Parathyroid adenoma (tissue), 2 donors: ENCODE results near the gene CDK11B.

ENCODE experiments used
- H2AFZ ChIP-seq: fragments of 300-600 bp; sonication (generic); one replicate; pipeline ENCODE4 v1.7.0; 2017; ENCODE audit warnings: antibody characterized with exemption, mild to moderate bottlenecking
- H3K27ac ChIP-seq: fragments of 300-600 bp; sonication (generic); one replicate; pipeline ENCODE4 v1.7.0; 2017
- H3K27me3 ChIP-seq: fragments of 300-600 bp; sonication (generic); one replicate; pipeline ENCODE4 v1.7.0; 2017; ENCODE audit warnings: low read length; ENCODE audit not compliant: control insufficient read depth, insufficient read depth
- H3K36me3 ChIP-seq: fragments of 300-600 bp; sonication (generic); one replicate; pipeline ENCODE4 v1.7.0; 2017; ENCODE audit warnings: low read length; ENCODE audit not compliant: control insufficient read depth, insufficient read depth
- H3K4me1 ChIP-seq: fragments of 300-600 bp; sonication (generic); one replicate; pipeline ENCODE4 v1.7.0; 2017; ENCODE audit warnings: control low read depth
- H3K4me2 ChIP-seq: fragments of 300-600 bp; sonication (generic); one replicate; pipeline ENCODE4 v1.7.0; 2017; ENCODE audit warnings: low read length
- H3K4me3 ChIP-seq: fragments of 300-600 bp; sonication (generic); one replicate; pipeline ENCODE4 v1.7.0; 2017; ENCODE audit warnings: low read depth, low read length
- H3K79me2 ChIP-seq: fragments of 300-600 bp; sonication (generic); one replicate; pipeline ENCODE4 v1.7.0; 2017; ENCODE audit warnings: control low read depth
- H3K9ac ChIP-seq: fragments of 300-600 bp; sonication (generic); one replicate; pipeline ENCODE4 v1.7.0; 2017; ENCODE audit warnings: mild to moderate bottlenecking
- H3K9me3 ChIP-seq: fragments of 300-600 bp; sonication (generic); one replicate; pipeline ENCODE4 v1.7.0; 2017; ENCODE audit warnings: low read length; ENCODE audit not compliant: control insufficient read depth
- TF ChIP-seq, protein P1 (sequence below): fragments of 300-600 bp; sonication (generic); IDR thresholded peaks from one replicate; pipeline ENCODE4 v1.7.0; 2017; ENCODE audit warnings: antibody characterized with exemption, mild to moderate bottlenecking
- donor health status: primary hyperparathyroidism.

CDK11B gene

GRCh38 chr1:1610796-1611195, 48.0 kb downstream of the CDK11B start:
- no peaks in the 10 kb centered on the region for H3K79me2 ChIP-seq
- no peak overlapping the region for H2AFZ ChIP-seq
- H3K27me3 ChIP-seq: no peaks in the 10 kb centered on the region
- H3K27ac ChIP-seq: no peak overlapping the region
- no peak overlapping the region for H3K9ac ChIP-seq
- H3K4me2 ChIP-seq: peak overlapping the region; percentile 50
- peak overlapping the region; percentile 13 for H3K4me3 ChIP-seq
- no peaks in the 10 kb centered on the region for H3K36me3 ChIP-seq
- H3K9me3 ChIP-seq: no peaks in the 10 kb centered on the region
- TF ChIP-seq, protein P1, sequence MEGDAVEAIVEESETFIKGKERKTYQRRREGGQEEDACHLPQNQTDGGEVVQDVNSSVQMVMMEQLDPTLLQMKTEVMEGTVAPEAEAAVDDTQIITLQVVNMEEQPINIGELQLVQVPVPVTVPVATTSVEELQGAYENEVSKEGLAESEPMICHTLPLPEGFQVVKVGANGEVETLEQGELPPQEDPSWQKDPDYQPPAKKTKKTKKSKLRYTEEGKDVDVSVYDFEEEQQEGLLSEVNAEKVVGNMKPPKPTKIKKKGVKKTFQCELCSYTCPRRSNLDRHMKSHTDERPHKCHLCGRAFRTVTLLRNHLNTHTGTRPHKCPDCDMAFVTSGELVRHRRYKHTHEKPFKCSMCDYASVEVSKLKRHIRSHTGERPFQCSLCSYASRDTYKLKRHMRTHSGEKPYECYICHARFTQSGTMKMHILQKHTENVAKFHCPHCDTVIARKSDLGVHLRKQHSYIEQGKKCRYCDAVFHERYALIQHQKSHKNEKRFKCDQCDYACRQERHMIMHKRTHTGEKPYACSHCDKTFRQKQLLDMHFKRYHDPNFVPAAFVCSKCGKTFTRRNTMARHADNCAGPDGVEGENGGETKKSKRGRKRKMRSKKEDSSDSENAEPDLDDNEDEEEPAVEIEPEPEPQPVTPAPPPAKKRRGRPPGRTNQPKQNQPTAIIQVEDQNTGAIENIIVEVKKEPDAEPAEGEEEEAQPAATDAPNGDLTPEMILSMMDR: no peak
- no peaks in the 10 kb centered on the region for H3K4me1 ChIP-seq

DNA sequence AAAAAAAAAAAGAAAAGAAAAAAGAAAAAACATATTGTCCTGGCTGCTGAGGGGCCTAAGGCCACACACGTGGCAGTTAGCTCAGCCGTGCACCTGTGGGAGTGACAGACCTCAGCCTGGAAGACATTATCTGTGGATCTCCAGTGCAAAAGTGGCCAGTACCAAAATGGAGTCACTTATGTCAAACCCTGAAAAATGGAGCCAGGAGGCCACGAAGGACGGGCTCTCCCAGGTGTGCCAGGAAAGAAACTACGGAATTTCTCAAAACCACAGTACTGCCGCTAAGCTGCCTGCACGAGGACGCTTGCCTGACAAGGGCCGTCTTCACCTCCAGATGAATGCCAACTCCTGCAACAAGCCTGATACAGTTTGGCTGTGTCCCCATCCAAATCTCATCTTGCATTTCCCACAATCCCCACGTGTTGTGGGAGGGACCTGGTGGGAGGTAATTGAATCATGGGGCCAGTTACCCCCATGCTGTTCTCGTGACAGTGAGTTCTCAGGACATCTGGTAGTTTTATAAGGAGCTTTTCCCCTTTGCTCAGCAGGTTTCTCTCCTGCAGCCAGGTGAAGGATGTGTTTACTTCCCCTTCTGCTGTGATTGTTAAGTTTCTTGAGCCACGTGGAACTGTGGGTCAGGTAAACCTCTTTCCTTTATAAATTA, 48.9 kb downstream of the CDK11B start:
- H2AFZ ChIP-seq: no peak overlapping the region
- no peaks in the 10 kb centered on the region for H3K9me3 ChIP-seq
- H3K4me2 ChIP-seq: peak overlapping the region; percentile 50
- no peak overlapping the region for H3K9ac ChIP-seq
- no peak overlapping the region for H3K27ac ChIP-seq
- no peaks in the 10 kb centered on the region for H3K36me3 ChIP-seq
- no peaks in the 10 kb centered on the region for H3K4me1 ChIP-seq
- no peaks in the 10 kb centered on the region for H3K27me3 ChIP-seq
- TF ChIP-seq, protein P1: no peak
- no peaks in the 10 kb centered on the region for H3K79me2 ChIP-seq
- peak overlapping the region; percentile 13 for H3K4me3 ChIP-seq

DNA sequence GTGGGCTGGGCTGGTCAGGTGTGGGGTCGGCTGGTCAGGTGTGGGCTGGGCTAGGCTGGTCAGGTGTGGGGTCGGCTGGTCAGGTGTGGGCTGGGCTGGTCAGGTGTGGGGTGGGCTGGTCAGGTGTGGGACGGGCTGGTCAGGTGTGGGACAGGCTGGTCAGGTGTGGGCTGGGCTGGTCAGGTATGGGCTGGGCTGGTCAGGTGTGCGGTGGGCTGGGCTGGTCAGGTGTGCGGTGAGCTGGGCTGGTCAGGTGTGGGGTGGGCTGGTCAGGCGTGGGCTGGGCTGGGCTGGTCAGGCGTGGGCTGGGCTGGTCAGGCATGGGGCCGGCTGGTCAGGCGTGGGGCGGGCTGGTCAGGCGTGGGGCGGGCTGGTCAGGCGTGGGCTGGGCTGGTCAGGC, 52.6 kb downstream of the CDK11B start:
- no peaks in the 10 kb centered on the region for H3K9me3 ChIP-seq
- no peak overlapping the region for H3K4me3 ChIP-seq
- TF ChIP-seq, protein P1: no peak
- H2AFZ ChIP-seq: no peak overlapping the region
- H3K4me2 ChIP-seq: no peak overlapping the region
- H3K36me3 ChIP-seq: no peaks in the 10 kb centered on the region
- H3K27me3 ChIP-seq: no peaks in the 10 kb centered on the region
- H3K9ac ChIP-seq: no peak overlapping the region
- H3K4me1 ChIP-seq: no peaks in the 10 kb centered on the region
- H3K27ac ChIP-seq: no peak overlapping the region
- no peaks in the 10 kb centered on the region for H3K79me2 ChIP-seq

GRCh38 chr1:1605724-1606123, 53.1 kb downstream of the CDK11B start:
- no peak overlapping the region for H2AFZ ChIP-seq
- H3K79me2 ChIP-seq: no peaks in the 10 kb centered on the region
- TF ChIP-seq, protein P1: no peak
- no peaks in the 10 kb centered on the region for H3K9me3 ChIP-seq
- H3K4me3 ChIP-seq: no peak overlapping the region
- no peaks in the 10 kb centered on the region for H3K27me3 ChIP-seq
- no peak overlapping the region for H3K27ac ChIP-seq
- no peaks in the 10 kb centered on the region for H3K4me1 ChIP-seq
- H3K4me2 ChIP-seq: no peak overlapping the region
- H3K9ac ChIP-seq: no peak overlapping the region
- H3K36me3 ChIP-seq: no peaks in the 10 kb centered on the region

- Histone ChIP-seq H3K27ac (no peak overlapping the region), H3K4me2 (no peak overlapping the region), H2AFZ (no peak overlapping the region), H3K9me3 (no peaks in the 10 kb centered on the region), H3K4me3 (no peak overlapping the region), H3K79me2 (no peaks in the 10 kb centered on the region), H3K4me1 (no peaks in the 10 kb centered on the region), H3K27me3 (no peaks in the 10 kb centered on the region), H3K36me3 (no peaks in the 10 kb centered on the region), H3K9ac (no peak overlapping the region)
- TF ChIP-seq, protein P1: no peak
Observed at GRCh38 chr1:1605034-1605591, 53.7 kb downstream of the CDK11B start.
